CD4-positive, alpha-beta T cell treated with Interleukin-10 for 1 hour (primary cell): ENCODE data around the gene PUSL1.
A peak's percentile ranks its signal among the peaks of the same experiment; 100 is the strongest.
"Not testable (repeated sequence)": the region's sequence is repeated elsewhere in the genome, so short reads cannot be mapped to it uniquely, and the experiment has no call there.

Experiments
- DNase-seq: peaks from one replicate; pipeline ENCODE4 v3.0.0-alpha.2; 2020

The PUSL1 gene

GRCh38 chr1:1311107-1312104 lies 3.0 kb downstream of the PUSL1 start:
- DNase-seq = no peak

- no peak for DNase-seq
Observed at GRCh38 chr1:1312450-1313314, 4.3 kb downstream of the PUSL1 start.

- no peak for DNase-seq
Observed at GRCh38 chr1:1313500-1314236, 5.3 kb downstream of the PUSL1 start.

- no peak for DNase-seq
Observed at GRCh38 chr1:1314237-1314586, 5.8 kb downstream of the PUSL1 start.

GRCh38 chr1:1314678-1315335 lies 6.4 kb downstream of the PUSL1 start:
- DNase-seq = no peak

GRCh38 chr1:1315435-1315954 lies 7.1 kb downstream of the PUSL1 start:
- no peak for DNase-seq

GRCh38 chr1:1316199-1316598 lies 7.8 kb downstream of the PUSL1 start:
- DNase-seq = not testable (repeated sequence)

GRCh38 chr1:1317420-1317819 lies 9.0 kb downstream of the PUSL1 start:
- DNase-seq = no peak

- no peak for DNase-seq
Observed at GRCh38 chr1:1318131-1318652, 9.8 kb downstream of the PUSL1 start.

GRCh38 chr1:1318777-1319645 lies 10.6 kb downstream of the PUSL1 start:
- DNase-seq = no peak

- no peak for DNase-seq
Observed at GRCh38 chr1:1319646-1319941, 11.2 kb downstream of the PUSL1 start.

GRCh38 chr1:1320666-1321448 lies 12.5 kb downstream of the PUSL1 start:
- no peak for DNase-seq

- DNase-seq = no peak
Observed at GRCh38 chr1:1321477-1321876, 13.1 kb downstream of the PUSL1 start.

- no peak for DNase-seq
Observed at GRCh38 chr1:1322418-1322817, 14.0 kb downstream of the PUSL1 start.

- no peak for DNase-seq
Observed at GRCh38 chr1:1322952-1323351, 14.6 kb downstream of the PUSL1 start.

GRCh38 chr1:1324084-1324523 lies 15.7 kb downstream of the PUSL1 start:
- DNase-seq = no peak

GRCh38 chr1:1324524-1325287 lies 16.3 kb downstream of the PUSL1 start, which contains the start of the genes CPTP and INTS11:
Gene CPTP (plus strand): TSS chr1:1324802. CDS start chr1:1326911, 2,109 bp downstream.
Gene INTS11 (minus strand): TSS chr1:1324660. CDS start chr1:1324608, 52 bp downstream.
- peak; percentile 96 for DNase-seq

GRCh38 chr1:1325288-1326074 lies 17.1 kb downstream of the PUSL1 start:
- no peak for DNase-seq
